CD4-positive, alpha-beta T cell treated with Interferon alpha-2 for 1 hour (primary cell): ENCODE measurements around the gene AP2B1.
"Not testable (repeated sequence)": the region's sequence is repeated elsewhere in the genome, so short reads cannot be mapped to it uniquely, and the experiment has no call there.

ENCODE experiments used
- DNase-seq, 2 donors: peaks; one replicate each; pipeline ENCODE4 v3.0.0-alpha.2; 2020 to 2022

The AP2B1 gene

DNA sequence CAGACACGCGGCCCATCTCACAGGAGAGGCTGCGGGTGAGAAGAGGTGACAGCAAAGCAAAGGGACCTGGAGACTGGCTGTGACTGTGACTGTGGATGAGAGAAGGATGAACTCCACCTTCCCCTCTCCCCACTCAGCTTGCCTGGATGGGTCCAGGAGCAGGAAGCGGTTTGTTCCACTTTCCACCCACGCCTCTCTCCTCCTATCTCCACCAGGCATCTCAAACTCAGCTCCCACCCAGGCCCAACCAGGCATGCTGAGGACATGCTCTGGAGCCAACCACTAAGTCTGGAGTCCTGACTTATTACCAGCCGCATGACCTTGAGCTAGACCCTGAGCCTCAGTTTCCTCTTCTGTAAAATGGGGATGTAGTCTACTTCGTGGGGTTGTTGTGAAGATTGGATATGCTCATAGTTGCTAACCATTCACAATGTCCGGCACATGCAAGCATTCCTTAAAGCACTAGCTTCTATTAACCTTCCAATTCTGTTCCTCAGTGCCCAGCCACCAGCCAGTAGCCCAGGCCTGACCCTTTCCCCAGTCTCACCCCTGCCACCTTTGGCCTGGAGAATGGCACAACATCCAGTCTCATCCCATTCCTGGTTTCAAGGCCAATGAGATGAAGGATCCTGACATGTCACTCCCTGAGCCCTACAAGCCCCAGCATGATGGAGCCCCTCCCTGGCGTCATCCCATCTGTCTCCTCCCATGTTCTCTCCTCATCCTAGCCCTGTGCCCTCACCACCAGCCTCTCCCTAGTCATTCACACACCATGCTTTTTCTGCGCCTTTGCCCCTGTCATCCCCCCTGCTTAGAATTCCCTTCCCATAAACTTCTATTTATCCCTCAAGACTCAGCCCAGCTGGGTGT is 163.6 kb downstream of the AP2B1 start:
- no peak for DNase-seq

- not testable (repeated sequence) for DNase-seq
Observed at GRCh38 chr17:35751541-35751940, 164.4 kb downstream of the AP2B1 start.

GRCh38 chr17:35752471-35752870 is 165.3 kb downstream of the AP2B1 start:
- DNase-seq: no peak

DNA sequence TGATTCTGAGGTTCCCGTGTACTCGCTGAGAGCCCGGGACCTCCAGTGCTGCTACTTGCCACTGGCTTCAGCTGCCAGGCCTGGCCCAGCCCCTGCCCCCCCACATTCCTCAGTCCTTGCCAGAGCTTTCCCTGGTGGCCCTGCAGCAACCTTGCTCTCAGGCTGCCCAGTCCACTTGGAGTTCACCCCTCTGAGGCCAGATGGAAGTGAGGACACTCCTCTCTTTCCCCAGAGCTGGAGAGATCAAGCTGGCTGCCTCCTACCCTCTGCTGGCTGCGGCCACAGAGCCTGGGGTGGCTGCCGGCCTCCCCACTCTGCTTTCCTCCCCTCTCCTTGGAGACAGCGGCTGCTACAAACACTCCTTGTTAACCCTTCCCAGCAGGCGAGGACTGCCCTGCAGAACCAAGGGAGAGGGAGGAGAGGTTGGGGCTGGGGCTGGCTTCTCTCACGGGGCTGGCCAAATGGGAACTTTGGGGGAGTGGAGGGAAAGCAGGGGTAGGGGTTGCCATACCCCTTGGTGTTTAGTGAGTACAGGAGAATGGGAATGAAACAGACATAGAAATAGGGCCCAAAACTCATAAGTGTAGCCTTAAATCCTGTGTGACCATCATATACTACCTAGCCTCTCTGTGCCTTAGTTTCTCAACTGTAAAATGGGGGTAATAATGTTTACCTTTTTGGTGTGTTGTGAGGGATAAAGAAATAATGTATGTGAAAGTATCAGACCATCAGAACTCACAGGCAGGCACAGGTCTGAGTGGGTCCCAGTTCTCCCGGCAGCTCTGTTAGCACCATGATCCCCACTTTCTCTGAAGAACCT is 166.0 kb downstream of the AP2B1 start, which contains the start of gene GAS2L2:
GAS2L2 (minus strand) TSS at position 295 of the 820 bp plus-strand sequence. CDS start 389 bp downstream, outside the sequence.
- DNase-seq: no peak

DNA sequence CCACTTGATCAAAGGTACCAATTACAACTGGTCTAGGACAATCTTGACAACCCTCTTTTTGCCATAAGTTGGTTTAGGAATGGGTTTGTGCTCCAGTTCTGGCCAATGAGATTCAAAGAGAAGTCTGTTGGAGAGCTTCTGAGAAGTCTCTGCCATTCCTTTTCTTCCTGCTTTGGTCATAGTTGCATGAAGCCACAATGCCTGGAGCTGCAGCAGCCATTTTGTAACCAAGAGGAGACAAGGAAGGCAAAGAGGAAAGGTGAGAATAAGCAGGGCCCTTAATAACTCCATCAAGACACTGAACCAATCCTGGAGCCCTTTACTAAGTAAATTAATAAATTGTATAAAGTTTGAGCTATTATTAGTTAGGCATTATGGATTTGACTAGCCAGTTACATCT is 170.1 kb downstream of the AP2B1 start:
- no peak for DNase-seq

DNA sequence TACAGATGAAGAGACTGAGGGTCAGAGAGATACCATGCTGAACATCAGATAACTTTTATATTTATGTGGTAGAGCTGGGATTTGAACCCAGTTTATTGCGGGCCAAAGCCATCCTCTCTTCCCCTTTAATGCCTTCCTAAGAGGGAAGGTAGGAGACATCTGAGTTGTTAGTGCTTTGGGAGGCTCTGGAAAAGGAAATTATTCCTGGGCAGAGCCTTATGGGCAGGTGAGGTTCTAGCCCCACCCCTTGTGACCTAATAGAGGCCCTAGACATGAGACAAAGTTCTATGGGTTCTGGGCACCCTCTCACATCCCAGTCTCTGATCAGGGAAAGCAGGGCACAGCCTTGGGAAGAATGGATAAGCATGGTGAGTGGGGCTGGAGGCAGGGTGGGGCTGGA is 173.5 kb downstream of the AP2B1 start, which contains the start of gene C17orf50:
C17orf50 (plus strand) TSS at position 301 of the 400 bp plus-strand sequence; CDS start at position 356, 55 bp downstream.
- no peak for DNase-seq

DNA sequence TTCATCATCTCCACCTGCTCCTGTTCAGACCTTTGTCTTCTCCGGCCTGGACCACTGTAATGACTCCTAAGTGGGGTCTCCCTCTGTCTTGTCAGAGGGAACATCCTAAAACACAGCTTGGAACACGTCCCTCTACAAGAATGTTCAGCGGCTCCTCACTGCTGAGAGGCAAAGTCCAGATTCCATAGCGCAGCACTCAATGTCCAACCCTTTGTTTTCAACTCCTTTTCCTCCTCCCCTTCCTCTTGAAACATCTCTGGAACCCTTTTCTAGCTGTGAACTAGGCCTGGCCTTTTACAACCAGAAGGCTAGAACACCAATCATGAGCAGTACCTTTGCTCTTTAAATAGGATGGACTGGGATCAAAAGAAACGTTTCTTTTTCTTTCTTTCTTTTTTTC is 174.5 kb downstream of the AP2B1 start:
- no peak for DNase-seq

DNA sequence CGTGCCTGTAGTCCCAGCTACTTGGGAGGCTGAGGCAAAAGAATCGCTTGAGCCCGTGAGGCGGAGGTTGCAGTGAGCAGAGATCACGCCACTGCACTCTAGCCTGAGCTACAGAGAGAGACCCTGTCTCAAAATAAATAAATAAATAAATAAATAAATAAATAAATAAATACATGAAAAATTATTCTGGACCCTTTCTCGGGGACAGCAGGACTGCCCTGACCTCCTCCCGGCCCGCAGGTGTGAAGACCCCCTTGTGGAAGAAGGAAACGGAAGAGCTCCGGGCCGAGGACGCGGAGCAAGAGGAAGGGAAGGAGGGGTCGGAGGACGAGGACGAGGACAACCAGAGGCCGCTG is 176.6 kb downstream of the AP2B1 start:
- DNase-seq: no peak

DNA sequence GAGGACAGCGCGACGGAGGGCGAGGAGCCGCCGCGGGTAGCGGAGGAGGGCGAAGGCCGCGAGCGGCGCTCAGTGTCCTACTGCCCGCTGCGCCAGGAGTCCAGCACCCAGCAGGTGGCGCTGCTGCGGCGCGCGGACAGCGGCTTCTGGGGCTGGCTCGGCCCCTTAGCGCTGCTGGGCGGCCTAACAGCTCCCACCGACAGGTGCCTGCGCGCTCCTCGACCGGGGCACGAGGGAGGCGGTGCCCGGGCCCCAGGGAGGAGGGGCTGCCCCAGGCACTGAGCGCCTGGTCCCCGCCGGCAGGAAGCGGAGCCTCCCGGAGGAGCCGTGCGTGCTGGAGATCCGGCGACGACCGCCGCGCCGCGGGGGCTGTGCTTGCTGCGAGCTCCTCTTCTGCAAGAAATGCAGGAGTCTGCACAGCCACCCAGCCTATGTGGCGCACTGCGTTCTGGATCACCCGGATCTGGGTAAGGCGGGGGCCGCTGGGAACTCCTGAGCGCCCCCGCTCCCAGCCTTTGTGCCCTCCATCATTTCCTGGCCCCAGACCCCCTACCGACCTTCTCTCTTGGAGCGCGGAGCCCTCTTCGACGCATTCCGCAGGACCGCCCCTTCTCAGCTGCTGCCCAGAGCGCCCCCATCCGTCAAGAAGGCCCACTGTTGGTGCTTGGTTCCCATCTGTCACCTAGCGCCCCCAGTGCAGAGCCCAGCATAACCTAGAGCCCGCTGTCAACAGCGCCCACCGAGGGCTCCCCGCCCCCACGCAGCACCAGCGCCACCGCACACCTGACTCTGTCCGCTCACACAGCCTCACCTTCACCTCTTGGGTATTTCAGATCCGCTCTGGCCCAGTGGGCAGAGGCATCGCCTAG is 177.2 kb downstream of the AP2B1 start:
- peak; percentile 86 to 91 for DNase-seq

GRCh38 chr17:35765086-35765710 is 178.1 kb downstream of the AP2B1 start:
- no peak for DNase-seq

DNA sequence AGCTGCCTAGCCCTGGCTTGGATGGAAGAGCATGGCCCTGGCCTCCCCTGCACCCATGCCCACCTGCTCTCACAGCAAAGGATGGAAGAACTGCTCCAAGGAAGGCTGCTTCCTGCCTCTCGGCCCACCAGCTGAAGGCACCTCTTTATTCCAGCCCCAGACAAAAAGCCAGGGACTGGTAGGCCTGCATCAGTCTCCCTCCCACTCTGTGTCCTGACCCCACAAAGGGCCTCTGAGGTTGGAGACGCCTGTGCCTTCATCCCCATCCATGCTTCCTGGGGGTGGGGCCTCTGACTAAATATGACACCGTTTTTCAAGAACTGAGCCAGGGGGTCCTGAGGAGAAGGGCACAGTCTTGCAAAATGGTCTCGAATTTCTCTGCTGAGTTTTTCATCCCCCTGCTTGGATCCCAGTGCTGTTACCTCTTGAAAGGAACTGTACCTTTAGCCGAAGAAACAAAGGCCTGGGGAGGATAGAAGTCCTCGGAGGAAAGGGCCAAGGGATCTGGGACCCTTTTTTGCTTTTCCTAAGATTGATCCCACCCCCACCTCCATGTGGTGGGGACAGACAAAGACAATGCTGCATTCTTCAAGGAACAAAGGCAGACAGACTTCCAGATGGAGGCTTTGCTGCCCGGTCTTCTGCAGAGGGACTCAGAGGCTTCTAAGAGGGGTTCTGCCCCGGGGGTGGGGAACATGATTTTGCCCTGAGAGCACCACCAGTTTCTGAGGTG is 178.8 kb downstream of the AP2B1 start:
- no peak for DNase-seq

DNA sequence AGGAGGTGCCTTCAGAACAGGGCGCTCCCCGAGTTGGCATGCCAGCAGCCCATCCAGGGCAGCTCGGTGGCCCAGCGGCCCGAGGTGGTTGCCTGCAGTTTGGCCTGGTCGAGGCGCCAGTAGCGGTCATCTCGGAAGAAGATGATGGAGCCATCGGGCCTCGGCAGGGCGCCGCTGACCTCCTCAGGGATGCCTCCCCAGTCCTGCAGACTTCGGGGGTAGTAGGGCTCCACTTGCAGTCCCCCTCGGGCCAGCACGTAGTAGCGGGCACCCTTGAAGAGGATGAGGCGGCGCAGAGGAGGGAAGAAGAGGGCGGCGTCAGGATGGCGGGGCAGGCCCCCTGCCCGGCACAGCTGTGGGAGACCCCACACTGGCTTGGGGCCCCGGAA is 179.4 kb downstream of the AP2B1 start:
- no peak for DNase-seq

DNA sequence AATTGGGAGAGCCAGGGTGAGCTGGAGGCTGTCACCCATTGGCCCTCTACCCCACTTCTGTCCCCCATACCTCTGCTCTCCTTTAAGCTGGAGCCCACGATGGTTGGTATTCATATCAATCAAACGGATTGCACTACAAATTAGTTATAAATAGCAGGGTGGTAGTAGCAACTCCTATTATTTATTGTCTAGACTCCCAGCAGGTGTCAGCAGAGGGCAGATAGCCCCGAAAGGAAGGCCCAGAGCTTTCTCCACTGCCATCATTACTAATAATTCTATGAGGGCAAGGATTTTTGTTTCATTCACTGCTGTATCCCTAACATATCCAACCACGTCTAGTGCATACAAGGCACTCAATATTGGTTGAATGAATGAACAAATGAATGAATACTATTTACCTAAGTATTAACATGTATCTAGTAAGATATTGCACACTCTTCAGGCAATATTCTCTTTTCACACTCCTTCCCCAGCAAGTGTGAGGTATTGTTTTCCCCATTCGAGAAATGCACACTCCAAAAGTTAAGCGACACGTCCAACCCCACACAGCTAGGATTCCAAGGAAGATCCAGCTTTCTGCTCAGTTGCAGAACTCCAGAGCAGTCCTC is 179.9 kb downstream of the AP2B1 start:
- peak; percentile 18 to 51 for DNase-seq

DNA sequence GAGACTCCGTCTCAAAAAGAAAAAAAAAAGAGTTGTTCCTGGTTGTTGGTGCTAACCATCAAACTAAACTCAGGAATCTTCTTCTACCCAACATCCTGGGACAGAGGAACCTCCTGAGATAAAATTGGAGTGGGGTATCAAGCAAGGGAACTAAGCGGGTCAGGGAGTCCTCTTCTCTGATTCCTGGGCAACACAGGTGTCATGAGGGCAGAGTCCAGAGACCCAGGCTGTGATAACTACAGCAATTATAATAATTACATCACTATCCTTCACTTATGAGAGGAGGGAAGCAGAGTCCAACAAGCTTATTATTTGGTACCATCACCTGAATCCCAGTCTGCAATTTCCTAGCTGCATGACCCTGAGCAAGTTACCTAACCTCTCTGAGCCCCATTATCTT is 181.7 kb downstream of the AP2B1 start:
- no peak for DNase-seq

- DNase-seq: no peak
Observed at GRCh38 chr17:35769895-35770486, 182.9 kb downstream of the AP2B1 start.

DNA sequence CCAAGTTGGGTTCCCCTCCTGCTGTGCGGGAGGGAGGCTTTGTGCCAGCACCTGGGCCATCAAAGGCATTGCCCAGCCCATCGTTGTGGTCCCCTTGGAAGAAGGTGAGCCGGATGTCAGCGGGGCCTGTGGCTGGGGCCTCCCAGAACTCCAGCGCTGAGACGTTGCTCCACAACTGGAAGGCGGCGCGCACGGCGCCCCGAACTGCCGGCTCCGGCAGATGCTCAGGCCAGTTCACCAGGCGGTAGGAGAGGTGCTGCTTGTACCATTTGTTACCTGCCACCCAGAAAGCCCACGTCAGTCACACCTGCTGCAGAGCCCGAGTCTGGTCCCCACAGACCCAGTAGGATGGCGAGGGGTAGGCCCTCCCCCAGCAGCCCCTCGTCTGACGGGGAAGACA is 186.0 kb downstream of the AP2B1 start:
- DNase-seq: no peak

- no peak for DNase-seq
Observed at GRCh38 chr17:35773679-35774425, 186.7 kb downstream of the AP2B1 start.

DNA sequence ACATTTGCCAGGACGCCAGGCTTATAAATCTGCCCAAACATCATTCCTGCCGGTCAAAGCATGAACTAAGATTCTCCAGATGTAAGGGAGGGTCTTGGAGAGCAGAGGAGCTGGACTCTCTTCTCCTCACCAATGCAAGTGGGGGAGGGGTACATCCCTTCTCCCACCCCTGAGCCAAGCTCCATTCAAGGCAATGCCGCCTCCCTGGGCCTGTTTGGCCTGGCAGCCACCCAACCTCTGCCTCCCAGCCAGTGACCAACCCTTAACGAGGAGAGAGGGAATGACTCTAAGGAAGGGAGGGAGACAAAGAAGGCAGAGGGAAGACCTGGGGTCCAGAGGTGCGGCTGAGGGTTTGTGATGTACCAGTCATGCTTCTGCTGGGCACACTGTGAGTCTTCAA is 187.4 kb downstream of the AP2B1 start:
- DNase-seq: no peak

- DNase-seq: no peak
Observed at GRCh38 chr17:35775039-35775438, 187.9 kb downstream of the AP2B1 start.

GRCh38 chr17:35775583-35775982 is 188.5 kb downstream of the AP2B1 start:
- DNase-seq: no peak
